Astrocyte of the cerebellum (primary cell): ENCODE measurements around the gene MCCC1.

Experiments used
- DNase-seq: peaks from one replicate; pipeline ENCODE4 v3.0.0-alpha.2; 2011; ENCODE audit warnings: low read depth
- H3K4me3 ChIP-seq: 2 replicates; pipeline ENCODE4 v1.5.1; 2011; ENCODE audit warnings: mild to moderate bottlenecking, low read depth, low read length, moderate library complexity
- in situ Hi-C: cut with HindIII; loops from 2 replicates; pipeline ENCODE4 v1.10.0; 2017; ENCODE audit warnings: low sequenced_read_pairs
- TF ChIP-seq, protein P1 (sequence below): IDR thresholded peaks from 2 replicates; pipeline ENCODE4 v1.5.1; 2012; ENCODE audit warnings: low read length, low read depth, moderate library complexity, mild to moderate bottlenecking; ENCODE audit errors: missing control alignments

The MCCC1 gene

DNA sequence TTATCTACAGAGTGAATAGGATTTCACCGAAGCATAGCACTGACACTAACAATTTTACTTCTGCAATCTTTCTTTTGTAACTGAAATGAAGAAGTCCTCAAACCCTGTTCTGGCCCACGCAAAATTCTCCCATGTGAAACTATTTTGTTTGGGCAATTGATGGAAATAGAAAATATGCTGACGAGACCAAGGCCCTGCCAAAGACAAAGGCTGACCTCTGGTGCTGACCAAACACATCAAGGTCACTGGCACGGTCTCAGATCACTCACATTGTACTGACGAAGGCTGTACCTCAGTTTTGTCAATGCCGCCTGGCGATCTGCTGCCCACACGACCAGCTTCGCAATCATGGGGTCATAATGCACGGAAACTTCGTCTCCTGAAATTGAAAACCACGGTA lies 60.5 kb downstream of the MCCC1 start:
- DNase-seq: no peak
- TF ChIP-seq, protein P1, sequence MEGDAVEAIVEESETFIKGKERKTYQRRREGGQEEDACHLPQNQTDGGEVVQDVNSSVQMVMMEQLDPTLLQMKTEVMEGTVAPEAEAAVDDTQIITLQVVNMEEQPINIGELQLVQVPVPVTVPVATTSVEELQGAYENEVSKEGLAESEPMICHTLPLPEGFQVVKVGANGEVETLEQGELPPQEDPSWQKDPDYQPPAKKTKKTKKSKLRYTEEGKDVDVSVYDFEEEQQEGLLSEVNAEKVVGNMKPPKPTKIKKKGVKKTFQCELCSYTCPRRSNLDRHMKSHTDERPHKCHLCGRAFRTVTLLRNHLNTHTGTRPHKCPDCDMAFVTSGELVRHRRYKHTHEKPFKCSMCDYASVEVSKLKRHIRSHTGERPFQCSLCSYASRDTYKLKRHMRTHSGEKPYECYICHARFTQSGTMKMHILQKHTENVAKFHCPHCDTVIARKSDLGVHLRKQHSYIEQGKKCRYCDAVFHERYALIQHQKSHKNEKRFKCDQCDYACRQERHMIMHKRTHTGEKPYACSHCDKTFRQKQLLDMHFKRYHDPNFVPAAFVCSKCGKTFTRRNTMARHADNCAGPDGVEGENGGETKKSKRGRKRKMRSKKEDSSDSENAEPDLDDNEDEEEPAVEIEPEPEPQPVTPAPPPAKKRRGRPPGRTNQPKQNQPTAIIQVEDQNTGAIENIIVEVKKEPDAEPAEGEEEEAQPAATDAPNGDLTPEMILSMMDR: no peak
- no peak overlapping the region for H3K4me3 ChIP-seq
- in situ Hi-C loops: no loop called here

DNA sequence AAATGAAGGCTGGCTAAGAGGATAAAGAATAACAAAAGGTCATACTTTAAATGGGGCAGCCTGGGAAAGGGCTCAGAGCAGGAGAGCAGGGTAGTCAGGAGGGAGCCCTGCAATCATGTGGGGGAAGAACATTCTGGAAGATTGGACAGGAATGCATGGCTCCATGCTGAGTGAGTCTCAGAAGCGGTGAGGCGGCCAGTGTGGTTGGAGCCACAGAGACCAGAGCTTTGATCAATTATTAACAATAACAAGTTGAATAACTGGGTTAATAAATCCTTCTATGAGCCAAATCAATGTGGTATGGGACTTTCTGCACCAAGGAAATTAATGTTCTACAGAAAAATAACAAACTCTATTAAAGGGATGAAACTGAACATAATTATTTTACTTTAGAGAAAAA lies 61.1 kb downstream of the MCCC1 start:
- in situ Hi-C loops: no loop called here
- DNase-seq: no peak
- TF ChIP-seq, protein P1: no peak

DNA sequence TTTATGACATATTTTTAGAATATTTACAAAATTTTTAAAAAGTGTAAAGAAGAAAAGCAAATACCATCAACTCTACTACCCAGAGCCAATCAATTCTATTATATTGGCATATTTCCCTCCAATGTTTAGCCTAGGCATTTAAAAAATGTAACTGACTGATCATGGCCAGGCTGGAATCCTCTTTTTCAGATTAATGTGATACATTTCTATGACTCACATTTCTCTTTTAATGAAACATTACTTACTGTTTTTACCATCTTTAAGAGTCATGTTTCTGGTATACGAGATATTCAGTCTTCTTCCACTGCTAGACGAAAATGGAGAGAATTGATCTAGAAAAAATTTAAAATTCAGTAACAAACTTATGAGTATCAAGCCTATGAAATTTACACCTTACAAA lies 65.5 kb downstream of the MCCC1 start:
- DNase-seq: no peak
- in situ Hi-C loops: no loop called here
- TF ChIP-seq, protein P1: no peak
- H3K4me3 ChIP-seq: no peak overlapping the region

More for the DNA sequence above, 61.1 kb downstream of the MCCC1 start:
- no peak overlapping the region for H3K4me3 ChIP-seq

DNA sequence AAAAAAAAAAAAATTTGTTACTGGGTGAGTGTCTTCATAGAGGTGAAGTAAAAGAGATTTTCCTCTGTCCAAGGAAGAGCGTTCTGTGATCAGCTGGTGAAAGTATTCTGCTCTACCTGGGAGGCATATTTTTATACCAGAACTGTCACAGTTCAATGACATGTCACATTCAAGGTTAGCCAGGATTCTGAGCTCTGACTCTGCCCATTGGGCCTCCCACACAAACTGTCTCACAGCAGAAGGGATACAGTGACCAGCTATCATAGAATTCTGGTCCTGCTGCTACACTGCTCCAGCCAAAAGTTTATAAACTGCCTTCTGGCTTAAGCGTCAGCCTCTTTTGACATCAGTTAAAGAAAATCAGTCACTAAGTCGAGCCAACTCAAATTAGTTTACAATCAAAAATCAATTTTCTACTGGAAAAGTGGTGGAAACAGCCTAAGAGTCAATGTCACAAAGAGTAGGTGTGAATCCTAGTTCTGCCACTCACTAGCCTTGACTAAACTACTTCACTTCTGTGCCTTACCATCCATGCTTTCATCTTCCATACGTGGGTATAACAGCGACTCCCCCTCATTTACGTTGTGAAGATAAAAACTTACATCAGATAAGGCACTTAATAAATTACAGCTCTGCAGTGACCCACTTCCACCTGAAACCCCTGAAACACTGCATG lies 66.3 kb downstream of the MCCC1 start:
- in situ Hi-C loops: no loop called here
- TF ChIP-seq, protein P1: no peak
- H3K4me3 ChIP-seq: no peak overlapping the region
- DNase-seq: no peak

DNA sequence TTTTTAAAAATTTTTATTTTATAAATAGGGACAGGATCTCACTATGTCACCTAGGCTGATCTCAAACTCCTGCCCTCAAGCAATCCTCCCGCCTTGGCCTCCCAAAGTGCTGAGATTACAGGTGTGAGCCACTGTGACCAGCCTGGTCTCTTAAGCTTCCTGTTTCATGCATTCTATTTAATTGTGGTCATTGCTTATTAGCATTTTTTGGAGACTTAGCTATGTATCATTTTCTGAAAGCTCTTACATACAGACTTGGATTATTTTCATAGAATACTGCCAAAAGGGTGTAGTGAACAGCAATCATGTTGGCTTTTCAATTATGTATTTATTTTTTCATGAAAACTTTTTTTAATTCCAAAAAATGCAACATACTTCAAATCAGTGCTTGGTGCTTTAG lies 67.5 kb downstream of the MCCC1 start:
- in situ Hi-C loops: no loop called here

DNA sequence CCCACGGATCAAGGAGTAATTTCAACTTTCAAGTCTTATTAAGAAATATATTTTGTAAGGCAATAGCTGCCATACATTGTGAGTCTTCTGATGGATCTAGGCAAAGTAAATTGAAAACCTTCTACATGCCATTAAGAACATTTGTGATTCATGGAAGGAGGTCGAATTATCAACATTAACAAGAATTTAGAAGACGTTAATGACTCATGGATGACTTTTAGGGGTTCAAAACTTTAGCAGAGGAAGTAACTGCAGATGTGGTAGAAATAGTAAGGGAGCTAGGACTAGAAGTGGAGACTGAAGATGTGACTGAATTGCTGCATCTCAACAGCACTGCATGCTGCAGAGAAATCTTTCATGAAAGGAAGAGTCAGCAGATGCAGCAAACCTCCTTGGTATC lies 70.9 kb downstream of the MCCC1 start:
- no peak overlapping the region for H3K4me3 ChIP-seq
- no peak for DNase-seq
- in situ Hi-C loops: no loop called here
- TF ChIP-seq, protein P1: no peak

More for the DNA sequence above, 67.5 kb downstream of the MCCC1 start:
- no peak overlapping the region for H3K4me3 ChIP-seq
- TF ChIP-seq, protein P1: no peak
- no peak for DNase-seq
